Spleen (tissue), 11 donors: ENCODE data around the gene TREX2. TPM values are rescaled to one million over a fixed set of nuclear protein-coding genes. Genes with fewer than 3 reads are reported as not detected.

Experiments
- DNase-seq: peaks from one replicate; pipeline ENCODE4 v3.0.0-alpha.2; 2020
- H3K27ac ChIP-seq, 8 donors: fragments of 200-600 bp; sonication (generic) in 7 of 8; 1 replicate in 4 of 8; 2 replicates in 4 of 8; pipeline versions ENCODE4 v1.5.0 to v1.8.0; 2016 to 2021; ENCODE audit warnings: inconsistent platforms in 4 of 8, mild to moderate bottlenecking in 4 of 8, moderate library complexity in 1 of 8
- H3K27me3 ChIP-seq, 7 donors: fragments of 200-600 bp; sonication (generic) in 6 of 7; replicated peaks in 1 of 7; 1 replicate in 4 of 7; 2 replicates in 3 of 7; pipeline versions ENCODE4 v1.5.0 to v1.8.0; 2016 to 2021; ENCODE audit warnings: inconsistent platforms in 3 of 7, mild to moderate bottlenecking in 1 of 7
- H3K36me3 ChIP-seq, 6 donors: fragments of 200-600 bp; sonication (generic) in 5 of 6; 1 replicate in 4 of 6; 2 replicates in 2 of 6; pipeline versions ENCODE4 v1.5.0 to v1.8.0; 2016 to 2021; ENCODE audit warnings: inconsistent platforms in 2 of 6
- H3K4me1 ChIP-seq, 6 donors: fragments of 200-600 bp; sonication (generic) in 5 of 6; 1 replicate in 3 of 6; 2 replicates in 3 of 6; pipeline versions ENCODE4 v1.5.0 to v1.8.0; 2016 to 2021; ENCODE audit warnings: inconsistent platforms in 3 of 6
- H3K4me3 ChIP-seq, 8 donors: fragments of 200-600 bp; sonication (generic) in 7 of 8; 1 replicate in 4 of 8; 2 replicates in 4 of 8; pipeline versions ENCODE4 v1.5.0 to v1.8.0; 2016 to 2021; ENCODE audit warnings: inconsistent platforms in 4 of 8, mild to moderate bottlenecking in 4 of 8, moderate library complexity in 2 of 8
- H3K9me3 ChIP-seq, 8 donors: fragments of 200-600 bp; sonication (generic) in 7 of 8; 1 replicate in 4 of 8; 2 replicates in 4 of 8; pipeline versions ENCODE4 v1.5.0 to v1.8.0; 2016 to 2021; ENCODE audit warnings: inconsistent platforms in 4 of 8
- CTCF ChIP-seq, 11 experiments: fragments of 200-600 bp in 7 of 11; fragments of 450-650 bp in 4 of 11; sonication (generic) in 4 of 11; IDR thresholded peaks in 8 of 11; conservative IDR thresholded peaks in 3 of 11; 1 replicate in 7 of 11; 2 replicates in 4 of 11; pipeline versions ENCODE4 v1.4.0 to v1.8.0; 2016 to 2021; ENCODE audit warnings: antibody characterized with exemption in 11 of 11, inconsistent platforms in 4 of 11, mild to moderate bottlenecking in 1 of 11
- POLR2A ChIP-seq, 3 donors: fragments of 450-650 bp; IDR thresholded peaks; one replicate each; pipeline ENCODE4 v1.5.1; 2017; ENCODE audit warnings: antibody characterized with exemption in 3 of 3, mild to moderate bottlenecking in 1 of 3
- POLR2AphosphoS5 ChIP-seq, 3 donors: sonication (generic); formaldehyde crosslinking; IDR thresholded peaks; one replicate each; pipeline ENCODE4 v1.5.1; 2017; ENCODE audit warnings: antibody characterized with exemption in 3 of 3
- WGBS, 5 donors: extraction: QIAGEN DNeasy Blood & Tissue Kit in 3 of 5; methylation state at CpG; one replicate each; pipeline versions ENCODE4 v1.1.5 to v1.1.7; 2013 to 2018; 5-methylcytosine and 5-hydroxymethylcytosine counted together
- intact Hi-C: fragments of 100-400 bp; cut with DNase I; formaldehyde crosslinking; loops from one replicate; pipeline ENCODE4 v1.15.0; 2023; ENCODE audit warnings: low total_unique reads
- polyA plus RNA-seq, 3 donors: library from polyadenylated mRNA; stranded (reverse); fragments of 200-250 nt; gene quantifications; one replicate each; pipeline ENCODE4 v1.2.1, GENCODE V29; 2013
- total RNA-seq, 7 donors: library from RNA; depleted of rRNA in 3 of 7; stranded (reverse); fragments of >200 nt in 3 of 7; fragmentation: NEBNext Ultra II Directional in 4 of 7; extraction: Animal tissue kit (Norgen Biotek cat#: 25700) in 4 of 7; gene quantifications; one replicate each; pipeline versions ENCODE4 v1.1.0 to v1.2.1, GENCODE V29; 2016 to 2021
- donor health status: healthy with polysubstance abuse.
- donor health status: DM: no; HTN: no; CAD: no; lungs with moderate emphysema.
- donor health status: DM: no; HTN: no; CAD: no.
- donor health status: Bipolar disorder and iron deficiency.
- donor health status: healthy.
- donor health status: DM: no; HTN: no; CAD: no.
- donor health status: DM: yes; HTN: yes; CAD: no.

TREX2 gene
- total and polyA plus RNA-seq, 10 donors: 1.1 to 6.4 (median 2.2) TPM

GRCh38 chrX:153456704-153457103 lies 10.8 kb upstream of the TREX2 start:
- TF ChIP-seq POLR2AphosphoS5 (IDR thresholded peaks at IDR 0.05) (no peak), POLR2A (IDR thresholded peaks at IDR 0.05) (no peak), CTCF (IDR thresholded peaks at IDR 0.05 in 8 of 11, conservative IDR thresholded peaks at IDR 0.05 in 3 of 11) (no peak)

GRCh38 chrX:153456161-153456560 lies 10.3 kb upstream of the TREX2 start:
- no peaks in the 10 kb centered on the region for H3K4me1 ChIP-seq
- no peaks in the 10 kb centered on the region for H3K27me3 ChIP-seq
- H3K27ac ChIP-seq: no peak overlapping the region
- DNase-seq: no peak
- H3K4me3 ChIP-seq: no peak overlapping the region
- TF ChIP-seq POLR2AphosphoS5 (IDR thresholded peaks at IDR 0.05): no peak
- TF ChIP-seq CTCF (IDR thresholded peaks at IDR 0.05 in 8 of 11, conservative IDR thresholded peaks at IDR 0.05 in 3 of 11): no peak
- no peak for TF ChIP-seq POLR2A (IDR thresholded peaks at IDR 0.05)
- intact Hi-C loops: no loop called here
- 83 to 96% (median 91%) methylated on average over 1 to 12 of the region's 12 CpGs for WGBS, 5 donors
- H3K9me3 ChIP-seq: no peaks in the 10 kb centered on the region
- H3K36me3 ChIP-seq: peaks cover 0 to 89% (median 20%) of the 10 kb centered on the region in 6 donors

More at GRCh38 chrX:153456704-153457103, 10.8 kb upstream of the TREX2 start:
- Histone ChIP-seq H3K27ac (no peak overlapping the region), H3K4me3 (no peak overlapping the region), H3K36me3 (peaks cover 0 to 89% (median 19%) of the 10 kb centered on the region in 6 donors), H3K4me1 (no peaks in the 10 kb centered on the region), H3K27me3 (no peaks in the 10 kb centered on the region), H3K9me3 (no peaks in the 10 kb centered on the region)
- intact Hi-C loops: no loop called here
- DNase-seq: no peak
- whole genome bisulfite sequencing, 5 donors: 91 to 99% (median 94%) methylated on average over 7 to 9 of the region's 9 CpGs; no CpG with 5 or more reads in 1 of the 5 donors

GRCh38 chrX:153455571-153455970 lies 9.7 kb upstream of the TREX2 start:
- DNase-seq: no peak
- WGBS, 5 donors: 63 to 88% (median 84%) methylated on average over 9 to 16 of the region's 16 CpGs; no CpG with 5 or more reads in 1 of the 5 donors

More at GRCh38 chrX:153455571-153455970, 9.7 kb upstream of the TREX2 start:
- Histone ChIP-seq H3K9me3 (no peaks in the 10 kb centered on the region), H3K36me3 (peaks cover 0 to 89% (median 20%) of the 10 kb centered on the region in 6 donors), H3K4me1 (no peaks in the 10 kb centered on the region), H3K4me3 (no peak overlapping the region), H3K27ac (no peak overlapping the region), H3K27me3 (no peaks in the 10 kb centered on the region)
- intact Hi-C loops: no loop called here
- TF ChIP-seq POLR2AphosphoS5 (IDR thresholded peaks at IDR 0.05) (no peak), CTCF (IDR thresholded peaks at IDR 0.05 in 8 of 11, conservative IDR thresholded peaks at IDR 0.05 in 3 of 11) (no peak), POLR2A (IDR thresholded peaks at IDR 0.05) (no peak)
